NCI-H2107 treated with DMSO at 0.1 percent for 48 hours (cell line): ENCODE measurements around the gene SNAPC5.
"Not testable (repeated sequence)": the region's sequence is repeated elsewhere in the genome, so short reads cannot be mapped to it uniquely, and the experiment has no call there.

ENCODE experiments used
- DNase-seq: peaks from one replicate; lab custom pipeline; 2025; ENCODE audit not compliant: unreplicated experiment; lab: John Stamatoyannopoulos, UW

Gene SNAPC5

GRCh38 chr15:66497502-66498455 is at the start of gene SNAPC5:
SNAPC5 (minus strand) TSS chr15:66497762; CDS start chr15:66497731, 31 bp downstream.
- DNase-seq = peak; percentile 55

GRCh38 chr15:66545255-66545654 is 47.7 kb upstream of the SNAPC5 start:
- DNase-seq = no peak

- DNase-seq = no peak
These were observed 45.3 kb upstream of the SNAPC5 start for GRCh38 chr15:66542896-66543295.

GRCh38 chr15:66535056-66535455 is 37.5 kb upstream of the SNAPC5 start:
- no peak for DNase-seq

GRCh38 chr15:66524838-66525237 is 27.3 kb upstream of the SNAPC5 start:
- DNase-seq = no peak

GRCh38 chr15:66523926-66524325 is 26.4 kb upstream of the SNAPC5 start:
- DNase-seq = no peak

GRCh38 chr15:66515901-66516322 is 18.4 kb upstream of the SNAPC5 start:
- no peak for DNase-seq

- DNase-seq = no peak
These were observed 17.0 kb upstream of the SNAPC5 start for GRCh38 chr15:66514586-66514985.

GRCh38 chr15:66508293-66508883 is 10.8 kb upstream of the SNAPC5 start:
- DNase-seq = no peak

- DNase-seq = no peak
These were observed 8.3 kb upstream of the SNAPC5 start for GRCh38 chr15:66505818-66506217.

- DNase-seq = no peak
These were observed 7.9 kb upstream of the SNAPC5 start for GRCh38 chr15:66505430-66505811.

GRCh38 chr15:66504563-66505429 is 7.2 kb upstream of the SNAPC5 start, which contains the start of the genes RPL4 and ZWILCH:
RPL4 (minus strand) TSS chr15:66504855; CDS start chr15:66504790, 65 bp downstream.
ZWILCH (plus strand) TSS chr15:66505326; CDS start chr15:66505339, 13 bp downstream.
- peak; percentile 59 for DNase-seq

- DNase-seq = no peak
These were observed 6.4 kb upstream of the SNAPC5 start for GRCh38 chr15:66503780-66504562.

GRCh38 chr15:66503041-66503648 is 5.6 kb upstream of the SNAPC5 start:
- not testable (repeated sequence) for DNase-seq

GRCh38 chr15:66502491-66502890 is 4.9 kb upstream of the SNAPC5 start:
- no peak for DNase-seq

GRCh38 chr15:66500346-66500745 is 2.8 kb upstream of the SNAPC5 start:
- DNase-seq = not testable (repeated sequence)

- no peak for DNase-seq
These were observed 1.2 kb upstream of the SNAPC5 start for GRCh38 chr15:66498501-66499386.

- no peak for DNase-seq
These were observed 536 bp downstream of the SNAPC5 start for GRCh38 chr15:66496951-66497501.

GRCh38 chr15:66494262-66494661 is 3.3 kb downstream of the SNAPC5 start:
- no peak for DNase-seq
